Effector CD4-positive, alpha-beta T cell (primary cell): ENCODE measurements around the gene MYO1B.

Experiments
- DNase-seq: peaks from one replicate; pipeline ENCODE4 v3.0.0-alpha.2; 2020

Gene MYO1B

DNA sequence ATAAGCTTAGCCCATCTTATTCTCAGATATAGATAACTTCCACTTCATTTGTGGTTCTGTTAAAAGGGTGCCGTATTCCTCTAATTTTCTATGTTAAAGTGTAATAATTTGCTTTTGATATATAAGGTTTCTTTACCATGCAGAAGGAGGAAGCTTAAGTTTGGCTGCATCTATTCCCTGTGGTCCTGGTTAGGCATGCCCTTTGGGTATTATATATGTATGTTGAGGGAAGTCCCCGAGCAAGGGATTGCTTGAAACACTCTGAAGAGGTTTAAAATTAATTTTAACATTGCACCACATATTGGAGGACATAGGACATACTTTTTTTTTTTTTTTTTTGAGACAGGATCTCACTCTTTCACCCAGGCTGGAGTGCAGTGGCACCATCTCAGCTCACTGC, 16.9 kb upstream of the MYO1B start:
- DNase-seq = no peak

DNA sequence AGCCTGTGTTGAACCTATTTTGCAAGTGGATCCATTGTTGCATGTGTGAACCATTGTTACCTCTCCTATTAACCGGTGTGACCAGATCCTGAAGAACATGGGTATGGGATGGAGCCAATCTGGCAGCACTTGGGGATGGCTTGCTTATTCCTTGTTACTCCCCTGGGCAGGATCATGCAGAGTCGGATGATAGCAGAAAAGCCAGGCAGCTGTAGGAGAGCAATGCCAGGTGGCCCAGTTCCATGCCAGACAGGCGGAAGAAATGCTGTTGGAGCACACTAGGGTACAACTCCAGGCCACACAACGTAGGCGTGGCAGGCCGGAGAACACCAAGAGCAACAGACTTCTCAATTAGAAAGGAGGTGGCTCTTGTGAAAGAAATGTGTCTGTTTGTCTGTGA, 16.3 kb upstream of the MYO1B start:
- no peak for DNase-seq

DNA sequence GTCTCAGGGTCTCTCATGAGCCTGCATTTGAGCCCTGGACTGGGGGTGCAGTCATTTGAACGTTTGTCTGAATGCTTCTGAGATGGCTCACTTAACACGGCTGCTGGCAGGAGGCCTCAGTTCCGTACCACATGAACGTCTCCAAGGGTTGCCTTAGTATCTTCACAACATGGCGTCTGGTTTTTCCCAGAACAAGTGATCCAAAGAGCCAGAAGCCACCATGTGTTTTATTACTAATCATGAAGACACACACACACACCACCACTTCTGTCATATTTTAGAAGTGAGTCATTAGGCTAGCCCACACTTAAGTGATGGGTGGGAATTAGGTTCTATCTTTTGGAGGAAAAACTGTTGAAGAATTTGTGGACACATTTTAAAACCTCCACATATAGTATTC, 15.0 kb upstream of the MYO1B start:
- DNase-seq = no peak

DNA sequence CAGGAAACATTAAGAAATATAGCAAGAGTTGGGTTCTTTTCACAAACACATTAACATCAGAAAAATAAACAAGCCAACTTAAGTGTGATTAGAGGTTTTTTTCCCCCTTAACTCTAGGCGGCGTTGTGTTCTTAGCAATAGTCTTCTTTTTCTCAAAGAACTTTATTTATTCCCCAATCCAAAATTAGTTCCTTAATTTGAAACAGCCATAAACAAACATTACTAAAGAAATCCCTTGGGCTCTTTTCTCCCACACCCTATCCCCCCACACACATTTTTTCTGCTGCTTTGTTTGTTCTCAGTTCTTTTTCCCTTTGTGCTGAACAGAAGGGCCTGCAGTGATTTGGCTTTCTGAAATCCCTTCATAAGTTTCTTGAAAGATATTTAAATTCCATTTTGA, 13.2 kb upstream of the MYO1B start:
- DNase-seq = no peak

GRCh38 chr2:191233533-191233932, 11.7 kb upstream of the MYO1B start:
- DNase-seq = no peak

DNA sequence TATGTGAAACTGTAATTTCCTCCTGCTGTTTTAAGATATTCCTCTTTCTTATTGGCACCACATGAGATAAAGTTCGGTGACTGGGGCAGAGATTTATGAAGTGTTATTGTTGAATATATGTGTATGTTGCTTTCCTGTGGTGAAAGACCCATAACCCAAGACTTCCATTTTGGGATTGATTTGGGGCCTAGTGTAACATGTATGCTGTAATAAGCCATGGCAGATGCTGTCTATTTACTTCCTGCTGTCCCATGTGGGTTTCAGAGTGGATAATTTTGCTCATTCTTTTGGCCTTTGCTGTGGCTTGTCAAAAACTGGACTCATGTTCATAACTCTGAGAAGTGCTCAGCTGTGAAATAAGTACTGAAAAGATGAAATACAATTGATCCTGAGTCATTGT, 10.8 kb upstream of the MYO1B start:
- no peak for DNase-seq

GRCh38 chr2:191240871-191241270, 4.3 kb upstream of the MYO1B start:
- no peak for DNase-seq

DNA sequence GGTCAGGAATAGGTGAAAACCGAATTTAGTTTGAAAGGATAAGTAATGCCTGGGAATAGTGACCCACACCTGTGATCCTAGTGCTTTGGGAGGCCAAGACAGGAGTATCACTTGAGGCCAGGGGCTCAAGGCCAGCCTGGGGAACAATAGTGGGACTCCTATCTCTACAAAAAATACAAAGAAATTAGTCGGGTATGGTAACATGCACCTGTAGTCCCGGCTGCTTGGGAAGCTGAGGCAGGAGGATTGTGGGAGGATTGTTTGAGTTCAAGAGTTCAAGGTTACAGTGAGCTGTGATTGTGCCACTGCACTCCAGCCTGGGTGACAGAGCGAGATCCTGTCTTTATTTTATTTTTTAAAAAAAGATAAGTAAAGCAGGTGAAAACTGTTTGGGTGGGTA, 3.8 kb upstream of the MYO1B start:
- DNase-seq = no peak

DNA sequence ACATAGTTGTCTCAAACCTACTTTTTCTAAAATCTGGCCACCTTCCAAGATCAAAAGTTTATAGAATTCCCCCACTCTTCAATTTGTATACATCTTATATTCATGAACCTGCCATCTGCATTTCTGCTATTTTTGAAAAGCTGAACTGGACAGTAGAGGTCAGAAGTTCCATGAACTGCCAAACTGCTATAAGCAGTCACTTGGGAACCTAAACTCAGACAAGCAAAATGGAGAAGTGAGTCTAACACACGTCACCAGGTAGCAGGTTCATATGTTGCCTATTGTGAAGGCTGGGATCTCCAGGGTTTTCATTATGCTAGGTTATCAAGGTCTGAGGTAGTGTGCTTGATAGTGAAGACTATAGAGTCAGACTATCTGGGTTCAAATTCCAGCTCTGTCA, 2.0 kb upstream of the MYO1B start:
- no peak for DNase-seq

DNA sequence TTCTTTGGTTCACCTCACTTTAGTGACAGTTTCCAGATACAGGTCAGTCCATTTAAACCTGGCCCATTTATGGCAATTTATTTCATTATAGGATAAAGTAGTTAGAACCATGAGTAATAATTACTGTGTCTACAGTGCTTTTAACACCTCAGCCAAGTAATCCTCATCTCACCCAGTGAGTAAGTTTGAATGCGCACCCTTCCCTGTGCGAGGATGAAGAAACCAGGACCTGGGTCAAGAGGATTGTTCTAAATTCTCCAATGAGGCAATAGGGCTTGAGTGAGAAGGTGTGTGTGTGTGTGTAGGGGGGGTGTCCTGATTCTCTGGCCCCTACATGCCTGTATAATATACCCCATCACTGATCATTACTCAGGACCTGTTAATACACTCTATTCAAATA, 854 bp upstream of the MYO1B start:
- DNase-seq = no peak

GRCh38 chr2:191245869-191246531, 796 bp downstream of the MYO1B start:
- no peak for DNase-seq

GRCh38 chr2:191246820-191247380, 1.7 kb downstream of the MYO1B start:
- no peak for DNase-seq

GRCh38 chr2:191247381-191248057, 2.3 kb downstream of the MYO1B start:
- no peak for DNase-seq

DNA sequence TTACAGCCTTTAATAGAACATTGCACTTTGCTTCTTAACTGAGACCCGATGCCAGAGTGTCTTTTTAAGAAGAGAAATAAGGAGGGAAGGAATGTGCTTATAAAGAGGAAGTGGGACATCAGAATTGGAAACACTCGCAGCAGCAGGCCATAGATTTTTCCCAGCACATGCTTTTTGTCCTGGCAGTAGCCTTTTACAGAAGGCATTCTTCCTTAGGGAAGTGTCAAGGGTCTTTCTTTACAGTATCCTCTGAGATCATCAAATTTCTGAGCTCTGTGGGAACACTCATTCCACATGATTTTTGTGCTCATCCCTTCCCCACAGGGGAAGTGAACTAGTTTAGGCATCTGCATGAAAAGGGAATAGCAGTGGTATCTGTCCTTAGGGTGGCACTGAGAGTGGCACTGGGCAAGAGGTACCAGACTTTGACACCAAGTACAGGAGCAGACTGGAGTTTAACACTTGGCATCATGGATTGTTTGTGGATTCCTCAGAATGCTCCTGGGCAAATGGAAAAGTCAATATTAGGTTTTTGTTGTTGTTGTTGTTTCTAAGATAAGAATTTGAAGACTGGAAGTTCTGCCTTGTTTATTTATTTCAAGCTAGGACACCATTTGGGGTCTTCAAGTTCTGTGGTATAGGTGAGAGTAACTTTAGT, 4.1 kb downstream of the MYO1B start:
- no peak for DNase-seq

DNA sequence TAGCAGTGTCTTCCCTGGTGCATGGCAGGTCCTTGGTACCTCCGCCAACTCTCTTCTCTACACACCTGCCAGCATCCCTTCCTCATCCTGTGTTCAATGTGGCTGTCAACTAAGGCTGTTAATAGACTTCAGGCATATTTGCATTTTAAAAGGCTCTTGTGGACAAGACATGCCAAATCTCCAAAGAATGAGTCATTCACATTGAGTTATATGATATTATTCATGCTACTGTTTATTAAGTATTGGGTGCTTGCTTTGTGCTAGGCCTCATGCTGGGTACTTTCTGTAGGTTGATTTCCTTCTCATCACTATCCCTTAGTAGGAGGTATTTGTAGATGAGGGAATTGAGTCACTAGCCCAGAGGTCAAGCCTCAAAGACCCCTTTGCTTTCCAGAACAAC, 5.2 kb downstream of the MYO1B start:
- DNase-seq = no peak

DNA sequence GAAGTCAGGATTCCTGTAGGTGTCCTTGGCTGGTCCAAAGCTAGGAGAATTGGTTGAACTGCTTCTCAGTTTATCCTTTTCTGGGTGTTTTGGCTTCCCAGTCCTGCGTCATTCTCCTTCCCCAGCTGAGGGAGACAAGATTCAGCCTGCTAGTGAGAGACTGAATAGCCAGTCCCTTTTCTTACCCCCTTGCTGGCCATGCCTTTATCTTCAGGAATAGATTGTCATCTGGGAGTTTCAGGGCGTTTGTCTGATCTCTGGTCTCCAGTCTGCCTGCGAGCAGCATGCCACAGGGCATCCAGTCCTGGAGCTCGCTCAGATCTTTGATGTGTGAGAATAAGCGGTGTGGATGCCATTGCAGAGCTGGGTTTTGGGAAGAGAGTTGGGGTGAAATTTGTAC, 5.8 kb downstream of the MYO1B start:
- no peak for DNase-seq

GRCh38 chr2:191252699-191253098, 7.5 kb downstream of the MYO1B start:
- DNase-seq = no peak

- no peak for DNase-seq
These were observed 8.3 kb downstream of the MYO1B start for GRCh38 chr2:191253476-191253875.

GRCh38 chr2:191255271-191255670, 10.1 kb downstream of the MYO1B start:
- no peak for DNase-seq

- no peak for DNase-seq
These were observed 10.6 kb downstream of the MYO1B start for GRCh38 chr2:191255756-191256312.

GRCh38 chr2:191257934-191258333, 12.7 kb downstream of the MYO1B start:
- no peak for DNase-seq

- no peak for DNase-seq
These were observed 13.8 kb downstream of the MYO1B start for GRCh38 chr2:191258996-191259395.

DNA sequence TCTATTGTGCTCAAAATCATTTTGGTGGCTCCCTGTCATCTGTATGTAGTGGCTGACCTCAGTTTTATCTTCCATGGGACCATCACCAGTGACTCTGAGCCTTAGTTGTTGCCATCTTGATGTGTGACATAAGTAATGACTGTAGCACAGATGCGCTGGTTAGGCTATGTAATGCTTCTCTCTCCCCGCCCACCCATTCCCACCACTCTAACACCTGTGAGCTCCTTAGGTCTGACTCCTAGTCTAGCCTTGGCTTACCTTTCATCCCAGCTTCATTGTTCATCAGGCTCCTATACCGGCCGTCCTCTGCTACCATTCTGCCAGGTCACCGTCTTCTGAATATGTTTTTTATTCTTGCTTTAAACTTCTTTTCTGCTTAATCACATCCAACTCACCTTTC, 17.2 kb downstream of the MYO1B start:
- DNase-seq = no peak

GRCh38 chr2:191263050-191263449, 17.8 kb downstream of the MYO1B start:
- DNase-seq = no peak
